HEK293 (cell line): ENCODE results near the gene FAM83F.

Source experiments
- CTCF ChIA-PET: fragments of 350-600 bp; formaldehyde crosslinking; extraction: SDS; loops from one replicate; lab custom pipeline; 2021; ENCODE audit warnings: antibody characterized with exemption; lab: Yijun Ruan, JAX
- POLR2A ChIA-PET: fragments of 300-600 bp; formaldehyde crosslinking; extraction: SDS; loops from one replicate; lab custom pipeline; 2020; ENCODE audit warnings: antibody characterized with exemption, inconsistent platforms; lab: Yijun Ruan, JAX
- H3K27ac ChIP-seq: fragments of 200-500 bp; sonication (Bioruptor generic); 2 replicates; pipeline ENCODE4 v1.5.1; 2014; ENCODE audit warnings: low read depth, low read length, control low read depth, inconsistent platforms; ENCODE audit errors: extremely low read depth
- H3K36me3 ChIP-seq, 2 experiments: fragments of 200-500 bp in 1 of 2; sonication (Bioruptor generic) in 1 of 2; 1 replicate in 1 of 2; 2 replicates in 1 of 2; pipeline ENCODE4 v1.5.1; 2014 to 2017; ENCODE audit warnings: inconsistent platforms in 2 of 2, low read length in 2 of 2; ENCODE audit not compliant: control insufficient read depth in 2 of 2, insufficient read depth in 1 of 2
- H3K4me1 ChIP-seq: fragments of 200-500 bp; sonication (Bioruptor generic); 2 replicates; pipeline ENCODE4 v1.5.1; 2014; ENCODE audit warnings: mild to moderate bottlenecking, low read length, inconsistent platforms; ENCODE audit not compliant: control insufficient read depth, insufficient read depth
- H3K4me3 ChIP-seq: 2 replicates; pipeline ENCODE4 v1.5.1; 2011; ENCODE audit warnings: low read depth, mild to moderate bottlenecking, control low read depth, low read length, moderate library complexity
- H3K9me3 ChIP-seq: fragments of 200-500 bp; sonication (Bioruptor generic); 2 replicates; pipeline ENCODE4 v1.5.1; 2014; ENCODE audit warnings: low read depth, low read length, inconsistent platforms; ENCODE audit not compliant: control insufficient read depth, insufficient read depth
- KLF10 ChIP-seq: fragments of 450-650 bp; IDR thresholded peaks from 2 replicates; pipeline ENCODE4 v1.5.1; 2018; ENCODE audit warnings: missing biosample characterization, mild to moderate bottlenecking, missing genetic modification characterization
- MEIS1 ChIP-seq: sonication (generic); formaldehyde crosslinking; IDR thresholded peaks from 2 replicates; pipeline ENCODE4 v1.8.1; 2022; ENCODE audit warnings: missing genetic modification reagents, mild to moderate bottlenecking, borderline replicate concordance
- SCRT2 ChIP-seq: fragments of 450-650 bp; formaldehyde crosslinking; IDR thresholded peaks from 2 replicates; pipeline ENCODE4 v1.5.1; 2016; ENCODE audit warnings: missing biosample characterization, missing genetic modification characterization
- SP7 ChIP-seq: fragments of 450-650 bp; formaldehyde crosslinking; IDR thresholded peaks from 2 replicates; pipeline ENCODE4 v1.5.1; 2016; ENCODE audit warnings: missing biosample characterization, missing genetic modification characterization
- ZBTB21 ChIP-seq: fragments of 450-650 bp; formaldehyde crosslinking; IDR thresholded peaks from 2 replicates; pipeline ENCODE4 v1.5.1; 2017; ENCODE audit warnings: missing biosample characterization, missing genetic modification characterization
- ZNF138 ChIP-seq: fragments of 450-650 bp; formaldehyde crosslinking; IDR thresholded peaks from 2 replicates; pipeline ENCODE4 v1.5.1; 2016; ENCODE audit warnings: missing biosample characterization, missing genetic modification characterization, borderline replicate concordance
- ZNF211 ChIP-seq: fragments of 450-650 bp; formaldehyde crosslinking; IDR thresholded peaks from 2 replicates; pipeline ENCODE4 v1.5.1; 2016; ENCODE audit warnings: low read depth, missing biosample characterization, missing genetic modification characterization
- ZNF354C ChIP-seq: fragments of 450-650 bp; formaldehyde crosslinking; IDR thresholded peaks from 2 replicates; pipeline ENCODE4 v1.5.1; 2016; ENCODE audit warnings: missing biosample characterization, missing genetic modification characterization, low read depth, borderline replicate concordance
- ZNF366 ChIP-seq: fragments of 450-650 bp; formaldehyde crosslinking; conservative IDR thresholded peaks from 2 replicates; pipeline ENCODE4 v1.5.1; 2016; ENCODE audit warnings: missing biosample characterization, missing genetic modification characterization
- ZXDB ChIP-seq: fragments of 450-650 bp; formaldehyde crosslinking; IDR thresholded peaks from 2 replicates; pipeline ENCODE4 v1.5.1; 2016; ENCODE audit warnings: missing biosample characterization, missing genetic modification characterization
- TF ChIP-seq, protein P1 (sequence below): fragments of 450-650 bp; formaldehyde crosslinking; IDR thresholded peaks from 2 replicates; pipeline ENCODE4 v1.5.1; 2017; ENCODE audit warnings: missing biosample characterization, missing genetic modification characterization
- TF ChIP-seq, protein P2 (sequence below): fragments of 450-650 bp; formaldehyde crosslinking; optimal IDR thresholded peaks from 2 replicates; pipeline ENCODE3; 2016; ENCODE audit warnings: missing biosample characterization, mild to moderate bottlenecking, missing genetic modification characterization
- TF ChIP-seq, protein P3 (sequence below): fragments of 450-650 bp; formaldehyde crosslinking; IDR thresholded peaks from 2 replicates; pipeline ENCODE4 v1.5.1; 2016; ENCODE audit warnings: missing biosample characterization, missing genetic modification characterization
- TF ChIP-seq, protein P4 (sequence below): fragments of 450-650 bp; formaldehyde crosslinking; IDR thresholded peaks from 2 replicates; pipeline ENCODE4 v1.5.1; 2016; ENCODE audit warnings: missing biosample characterization, missing genetic modification characterization
- TF ChIP-seq, protein P5 (sequence below): fragments of 450-650 bp; formaldehyde crosslinking; IDR thresholded peaks from 2 replicates; pipeline ENCODE4 v1.5.1; 2016; ENCODE audit warnings: missing biosample characterization, missing genetic modification characterization, borderline replicate concordance

Gene FAM83F

DNA sequence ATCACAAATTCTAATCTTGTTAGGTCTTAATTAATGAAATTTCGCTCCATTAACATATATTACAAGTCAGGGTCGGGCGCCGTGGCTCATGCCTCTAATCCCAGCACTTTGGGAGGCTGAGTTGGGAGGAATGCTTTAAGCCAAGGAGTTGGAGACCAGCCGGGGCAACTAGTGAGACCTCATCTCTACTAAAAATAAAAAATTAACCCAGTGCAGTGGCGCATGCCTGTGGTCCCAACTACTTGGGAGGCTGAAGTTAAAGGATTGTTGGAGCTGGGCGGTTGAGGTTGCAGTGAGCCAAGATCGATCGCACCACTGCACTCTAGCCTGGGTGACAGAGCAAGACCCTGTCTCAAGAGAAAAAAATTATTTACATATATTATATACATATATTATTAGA is 32.7 kb upstream of the FAM83F start:
- no peak overlapping the region for H3K4me3 ChIP-seq
- H3K9me3 ChIP-seq: no peaks in the 10 kb centered on the region
- no peaks in the 10 kb centered on the region for H3K4me1 ChIP-seq
- H3K36me3 ChIP-seq: no peaks in the 10 kb centered on the region
- TF ChIP-seq ZBTB21 (tag by site-specific recombination): no peak
- TF ChIP-seq, protein P1, sequence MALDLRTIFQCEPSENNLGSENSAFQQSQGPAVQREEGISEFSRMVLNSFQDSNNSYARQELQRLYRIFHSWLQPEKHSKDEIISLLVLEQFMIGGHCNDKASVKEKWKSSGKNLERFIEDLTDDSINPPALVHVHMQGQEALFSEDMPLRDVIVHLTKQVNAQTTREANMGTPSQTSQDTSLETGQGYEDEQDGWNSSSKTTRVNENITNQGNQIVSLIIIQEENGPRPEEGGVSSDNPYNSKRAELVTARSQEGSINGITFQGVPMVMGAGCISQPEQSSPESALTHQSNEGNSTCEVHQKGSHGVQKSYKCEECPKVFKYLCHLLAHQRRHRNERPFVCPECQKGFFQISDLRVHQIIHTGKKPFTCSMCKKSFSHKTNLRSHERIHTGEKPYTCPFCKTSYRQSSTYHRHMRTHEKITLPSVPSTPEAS (tag by site-specific recombination): no peak
- no peak for TF ChIP-seq ZNF138
- TF ChIP-seq, protein P2, sequence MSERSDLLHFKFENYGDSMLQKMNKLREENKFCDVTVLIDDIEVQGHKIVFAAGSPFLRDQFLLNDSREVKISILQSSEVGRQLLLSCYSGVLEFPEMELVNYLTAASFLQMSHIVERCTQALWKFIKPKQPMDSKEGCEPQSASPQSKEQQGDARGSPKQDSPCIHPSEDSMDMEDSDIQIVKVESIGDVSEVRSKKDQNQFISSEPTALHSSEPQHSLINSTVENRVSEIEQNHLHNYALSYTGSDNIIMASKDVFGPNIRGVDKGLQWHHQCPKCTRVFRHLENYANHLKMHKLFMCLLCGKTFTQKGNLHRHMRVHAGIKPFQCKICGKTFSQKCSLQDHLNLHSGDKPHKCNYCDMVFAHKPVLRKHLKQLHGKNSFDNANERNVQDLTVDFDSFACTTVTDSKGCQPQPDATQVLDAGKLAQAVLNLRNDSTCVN (tag by site-specific recombination): no peak
- no peak for TF ChIP-seq ZXDB
- TF ChIP-seq ZNF354C (tag by site-specific recombination): no peak
- no peak for TF ChIP-seq MEIS1 (CRISPR knock-in tag)
- TF ChIP-seq ZNF366 (tag by site-specific recombination): no peak
- TF ChIP-seq, protein P3, sequence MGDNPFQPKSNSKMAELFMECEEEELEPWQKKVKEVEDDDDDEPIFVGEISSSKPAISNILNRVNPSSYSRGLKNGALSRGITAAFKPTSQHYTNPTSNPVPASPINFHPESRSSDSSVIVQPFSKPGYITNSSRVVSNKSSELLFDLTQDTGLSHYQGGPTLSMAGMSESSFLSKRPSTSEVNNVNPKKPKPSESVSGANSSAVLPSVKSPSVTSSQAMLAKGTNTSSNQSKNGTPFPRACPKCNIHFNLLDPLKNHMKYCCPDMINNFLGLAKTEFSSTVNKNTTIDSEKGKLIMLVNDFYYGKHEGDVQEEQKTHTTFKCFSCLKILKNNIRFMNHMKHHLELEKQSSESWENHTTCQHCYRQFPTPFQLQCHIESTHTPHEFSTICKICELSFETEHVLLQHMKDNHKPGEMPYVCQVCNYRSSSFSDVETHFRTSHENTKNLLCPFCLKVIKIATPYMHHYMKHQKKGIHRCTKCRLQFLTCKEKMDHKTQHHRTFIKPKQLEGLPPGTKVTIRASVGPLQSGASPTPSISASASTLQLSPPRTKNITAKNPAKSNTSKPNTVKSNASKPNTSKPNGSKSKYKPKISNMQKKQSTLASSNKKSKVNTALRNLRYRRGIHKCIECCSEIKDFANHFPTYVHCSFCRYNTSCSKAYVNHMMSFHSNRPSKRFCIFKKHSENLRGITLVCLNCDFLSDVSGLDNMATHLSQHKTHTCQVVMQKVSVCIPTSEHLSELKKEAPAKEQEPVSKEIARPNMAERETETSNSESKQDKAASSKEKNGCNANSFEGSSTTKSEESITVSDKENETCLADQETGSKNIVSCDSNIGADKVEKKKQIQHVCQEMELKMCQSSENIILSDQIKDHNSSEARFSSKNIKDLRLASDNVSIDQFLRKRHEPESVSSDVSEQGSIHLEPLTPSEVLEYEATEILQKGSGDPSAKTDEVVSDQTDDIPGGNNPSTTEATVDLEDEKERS (tag by site-specific recombination): no peak
- no peak for TF ChIP-seq SCRT2 (tag by site-specific recombination)
- no peak for TF ChIP-seq KLF10
- TF ChIP-seq, protein P4, sequence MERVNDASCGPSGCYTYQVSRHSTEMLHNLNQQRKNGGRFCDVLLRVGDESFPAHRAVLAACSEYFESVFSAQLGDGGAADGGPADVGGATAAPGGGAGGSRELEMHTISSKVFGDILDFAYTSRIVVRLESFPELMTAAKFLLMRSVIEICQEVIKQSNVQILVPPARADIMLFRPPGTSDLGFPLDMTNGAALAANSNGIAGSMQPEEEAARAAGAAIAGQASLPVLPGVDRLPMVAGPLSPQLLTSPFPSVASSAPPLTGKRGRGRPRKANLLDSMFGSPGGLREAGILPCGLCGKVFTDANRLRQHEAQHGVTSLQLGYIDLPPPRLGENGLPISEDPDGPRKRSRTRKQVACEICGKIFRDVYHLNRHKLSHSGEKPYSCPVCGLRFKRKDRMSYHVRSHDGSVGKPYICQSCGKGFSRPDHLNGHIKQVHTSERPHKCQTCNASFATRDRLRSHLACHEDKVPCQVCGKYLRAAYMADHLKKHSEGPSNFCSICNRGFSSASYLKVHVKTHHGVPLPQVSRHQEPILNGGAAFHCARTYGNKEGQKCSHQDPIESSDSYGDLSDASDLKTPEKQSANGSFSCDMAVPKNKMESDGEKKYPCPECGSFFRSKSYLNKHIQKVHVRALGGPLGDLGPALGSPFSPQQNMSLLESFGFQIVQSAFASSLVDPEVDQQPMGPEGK (tag by site-specific recombination): no peak
- TF ChIP-seq, protein P5, sequence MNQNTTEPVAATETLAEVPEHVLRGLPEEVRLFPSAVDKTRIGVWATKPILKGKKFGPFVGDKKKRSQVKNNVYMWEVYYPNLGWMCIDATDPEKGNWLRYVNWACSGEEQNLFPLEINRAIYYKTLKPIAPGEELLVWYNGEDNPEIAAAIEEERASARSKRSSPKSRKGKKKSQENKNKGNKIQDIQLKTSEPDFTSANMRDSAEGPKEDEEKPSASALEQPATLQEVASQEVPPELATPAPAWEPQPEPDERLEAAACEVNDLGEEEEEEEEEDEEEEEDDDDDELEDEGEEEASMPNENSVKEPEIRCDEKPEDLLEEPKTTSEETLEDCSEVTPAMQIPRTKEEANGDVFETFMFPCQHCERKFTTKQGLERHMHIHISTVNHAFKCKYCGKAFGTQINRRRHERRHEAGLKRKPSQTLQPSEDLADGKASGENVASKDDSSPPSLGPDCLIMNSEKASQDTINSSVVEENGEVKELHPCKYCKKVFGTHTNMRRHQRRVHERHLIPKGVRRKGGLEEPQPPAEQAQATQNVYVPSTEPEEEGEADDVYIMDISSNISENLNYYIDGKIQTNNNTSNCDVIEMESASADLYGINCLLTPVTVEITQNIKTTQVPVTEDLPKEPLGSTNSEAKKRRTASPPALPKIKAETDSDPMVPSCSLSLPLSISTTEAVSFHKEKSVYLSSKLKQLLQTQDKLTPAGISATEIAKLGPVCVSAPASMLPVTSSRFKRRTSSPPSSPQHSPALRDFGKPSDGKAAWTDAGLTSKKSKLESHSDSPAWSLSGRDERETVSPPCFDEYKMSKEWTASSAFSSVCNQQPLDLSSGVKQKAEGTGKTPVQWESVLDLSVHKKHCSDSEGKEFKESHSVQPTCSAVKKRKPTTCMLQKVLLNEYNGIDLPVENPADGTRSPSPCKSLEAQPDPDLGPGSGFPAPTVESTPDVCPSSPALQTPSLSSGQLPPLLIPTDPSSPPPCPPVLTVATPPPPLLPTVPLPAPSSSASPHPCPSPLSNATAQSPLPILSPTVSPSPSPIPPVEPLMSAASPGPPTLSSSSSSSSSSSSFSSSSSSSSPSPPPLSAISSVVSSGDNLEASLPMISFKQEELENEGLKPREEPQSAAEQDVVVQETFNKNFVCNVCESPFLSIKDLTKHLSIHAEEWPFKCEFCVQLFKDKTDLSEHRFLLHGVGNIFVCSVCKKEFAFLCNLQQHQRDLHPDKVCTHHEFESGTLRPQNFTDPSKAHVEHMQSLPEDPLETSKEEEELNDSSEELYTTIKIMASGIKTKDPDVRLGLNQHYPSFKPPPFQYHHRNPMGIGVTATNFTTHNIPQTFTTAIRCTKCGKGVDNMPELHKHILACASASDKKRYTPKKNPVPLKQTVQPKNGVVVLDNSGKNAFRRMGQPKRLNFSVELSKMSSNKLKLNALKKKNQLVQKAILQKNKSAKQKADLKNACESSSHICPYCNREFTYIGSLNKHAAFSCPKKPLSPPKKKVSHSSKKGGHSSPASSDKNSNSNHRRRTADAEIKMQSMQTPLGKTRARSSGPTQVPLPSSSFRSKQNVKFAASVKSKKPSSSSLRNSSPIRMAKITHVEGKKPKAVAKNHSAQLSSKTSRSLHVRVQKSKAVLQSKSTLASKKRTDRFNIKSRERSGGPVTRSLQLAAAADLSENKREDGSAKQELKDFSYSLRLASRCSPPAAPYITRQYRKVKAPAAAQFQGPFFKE (tag by site-specific recombination): no peak
- no peak for TF ChIP-seq ZNF211
- TF ChIP-seq SP7 (tag by site-specific recombination): no peak
- ChIA-PET POLR2A (no interaction called here), CTCF (interaction anchor here (1.1 to 1.6 kb wide), 2 partner anchors 8 to 65 kb away, joined by 3 to 6 read pairs; no protein-coding TSS in a partner anchor)
- H3K27ac ChIP-seq: no peak overlapping the region
